WTC11 (cell line): Measurements from ENCODE around the gene AGXT. TPM values are rescaled to one million over a fixed set of nuclear protein-coding genes. Genes with fewer than 3 reads are reported as not detected.

Experiments used
- ATF2 ChIP-seq: sonication (generic); formaldehyde crosslinking; IDR thresholded peaks from 2 replicates; pipeline ENCODE4 v1.8.1; 2022; ENCODE audit warnings: low read depth, missing genetic modification reagents, borderline replicate concordance
- FOXJ3 ChIP-seq: sonication (generic); formaldehyde crosslinking; IDR thresholded peaks from 2 replicates; pipeline ENCODE4 v1.9.0; 2021; ENCODE audit warnings: missing genetic modification reagents, mild to moderate bottlenecking, borderline replicate concordance
- SOX15 ChIP-seq: fragments of 250-450 bp; sonication (Bioruptor Pico); IDR thresholded peaks from 2 replicates; pipeline ENCODE4 v1.9.0; 2021; ENCODE audit warnings: mild to moderate bottlenecking
- ZNF219 ChIP-seq: sonication (generic); formaldehyde crosslinking; IDR thresholded peaks from 2 replicates; pipeline ENCODE4 v1.8.0; 2023; ENCODE audit warnings: missing genetic modification reagents, mild to moderate bottlenecking, borderline replicate concordance
- total RNA-seq: library from RNA; stranded (reverse); gene quantifications from 3 replicates; pipeline ENCODE4 v1.2.3, GENCODE V29; 2021
- TF ChIP-seq, protein P1 (sequence below): sonication (generic); formaldehyde crosslinking; IDR thresholded peaks from 2 replicates; pipeline ENCODE4 v1.8.0; 2023; ENCODE audit warnings: mild to moderate bottlenecking, missing genetic modification reagents

Gene AGXT
- total RNA-seq, 1 experiment from 2014 or later, result 0.24 TPM

DNA sequence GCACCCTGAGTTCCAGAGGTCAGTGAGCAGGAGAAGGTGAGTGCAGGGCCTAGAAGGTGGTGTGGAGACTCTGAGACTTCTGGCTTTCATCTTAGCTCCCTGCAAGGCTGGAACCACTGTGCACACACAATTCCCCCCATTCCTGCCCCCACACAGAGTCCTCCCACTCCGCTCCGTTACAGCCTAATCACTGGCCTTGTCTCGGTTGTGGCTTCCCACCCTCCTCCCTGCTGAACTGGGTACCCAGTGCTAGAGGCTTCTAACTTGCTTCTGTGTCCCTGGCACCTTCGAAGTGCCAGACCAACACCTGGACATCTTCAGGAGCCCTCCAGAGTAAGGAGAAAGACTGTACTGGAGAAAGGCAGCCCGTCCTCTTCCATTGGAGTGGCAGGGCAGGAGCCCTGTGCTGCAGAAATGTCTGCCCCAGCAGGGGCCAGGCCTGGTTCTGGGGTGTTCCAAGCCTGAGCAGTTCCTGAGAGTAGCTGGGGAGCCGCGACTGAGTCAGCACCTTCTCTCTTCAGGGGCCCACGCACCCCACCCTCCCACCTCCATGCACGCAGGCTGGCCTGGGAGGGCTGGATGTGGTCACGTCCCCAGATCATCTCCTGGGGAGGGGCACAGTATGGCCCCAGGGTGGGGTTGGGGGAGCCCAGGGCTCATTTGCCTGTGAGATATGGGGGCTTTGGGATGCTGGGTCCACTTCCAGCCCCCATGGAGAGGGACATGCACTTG, 60.9 kb downstream of the AGXT start (continued):
- TF ChIP-seq, protein P1, sequence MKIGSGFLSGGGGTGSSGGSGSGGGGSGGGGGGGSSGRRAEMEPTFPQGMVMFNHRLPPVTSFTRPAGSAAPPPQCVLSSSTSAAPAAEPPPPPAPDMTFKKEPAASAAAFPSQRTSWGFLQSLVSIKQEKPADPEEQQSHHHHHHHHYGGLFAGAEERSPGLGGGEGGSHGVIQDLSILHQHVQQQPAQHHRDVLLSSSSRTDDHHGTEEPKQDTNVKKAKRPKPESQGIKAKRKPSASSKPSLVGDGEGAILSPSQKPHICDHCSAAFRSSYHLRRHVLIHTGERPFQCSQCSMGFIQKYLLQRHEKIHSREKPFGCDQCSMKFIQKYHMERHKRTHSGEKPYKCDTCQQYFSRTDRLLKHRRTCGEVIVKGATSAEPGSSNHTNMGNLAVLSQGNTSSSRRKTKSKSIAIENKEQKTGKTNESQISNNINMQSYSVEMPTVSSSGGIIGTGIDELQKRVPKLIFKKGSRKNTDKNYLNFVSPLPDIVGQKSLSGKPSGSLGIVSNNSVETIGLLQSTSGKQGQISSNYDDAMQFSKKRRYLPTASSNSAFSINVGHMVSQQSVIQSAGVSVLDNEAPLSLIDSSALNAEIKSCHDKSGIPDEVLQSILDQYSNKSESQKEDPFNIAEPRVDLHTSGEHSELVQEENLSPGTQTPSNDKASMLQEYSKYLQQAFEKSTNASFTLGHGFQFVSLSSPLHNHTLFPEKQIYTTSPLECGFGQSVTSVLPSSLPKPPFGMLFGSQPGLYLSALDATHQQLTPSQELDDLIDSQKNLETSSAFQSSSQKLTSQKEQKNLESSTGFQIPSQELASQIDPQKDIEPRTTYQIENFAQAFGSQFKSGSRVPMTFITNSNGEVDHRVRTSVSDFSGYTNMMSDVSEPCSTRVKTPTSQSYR, result no peak
- TF ChIP-seq ZNF219 (CRISPR knock-in tag), result no peak
- no peak for TF ChIP-seq ATF2 (CRISPR knock-in tag)
- no peak for TF ChIP-seq SOX15 (CRISPR knock-in tag)
- TF ChIP-seq FOXJ3 (CRISPR knock-in tag), result no peak

Other genes with a start within 250 kb of the AGXT start
- 0.22 to 0.60 TPM (median 0.46 TPM) in 3 replicates for gene GPR35, start 243.3 kb upstream of the AGXT start, total RNA-seq
- not detected in 3 replicates for gene AQP12B, start 185.9 kb upstream of the AGXT start, total RNA-seq
- gene AQP12A, start 177.0 kb upstream of the AGXT start, total RNA-seq, result not detected in 3 replicates
- gene KIF1A, start 48.6 kb upstream of the AGXT start, total RNA-seq, result 218 to 279 TPM (median 222 TPM) in 3 replicates
- gene MAB21L4, start 27.3 kb downstream of the AGXT start, total RNA-seq, result not detected in 3 replicates
- not detected in 3 replicates for gene CROCC2, start 37.5 kb downstream of the AGXT start, total RNA-seq
- gene SNED1, start 129.8 kb downstream of the AGXT start, total RNA-seq, result 2.5 to 3.2 TPM (median 2.7 TPM) in 3 replicates
- gene MTERF4, start 233.5 kb downstream of the AGXT start, total RNA-seq, result 22.4 to 25.4 TPM (median 23.3 TPM) in 3 replicates